ENCODE results near the gene PNMA6A.
"Not testable (repeated sequence)": the region's sequence is repeated elsewhere in the genome, so short reads cannot be mapped to it uniquely, and the experiment has no call there.

- TF ChIP-seq, protein P1, sequence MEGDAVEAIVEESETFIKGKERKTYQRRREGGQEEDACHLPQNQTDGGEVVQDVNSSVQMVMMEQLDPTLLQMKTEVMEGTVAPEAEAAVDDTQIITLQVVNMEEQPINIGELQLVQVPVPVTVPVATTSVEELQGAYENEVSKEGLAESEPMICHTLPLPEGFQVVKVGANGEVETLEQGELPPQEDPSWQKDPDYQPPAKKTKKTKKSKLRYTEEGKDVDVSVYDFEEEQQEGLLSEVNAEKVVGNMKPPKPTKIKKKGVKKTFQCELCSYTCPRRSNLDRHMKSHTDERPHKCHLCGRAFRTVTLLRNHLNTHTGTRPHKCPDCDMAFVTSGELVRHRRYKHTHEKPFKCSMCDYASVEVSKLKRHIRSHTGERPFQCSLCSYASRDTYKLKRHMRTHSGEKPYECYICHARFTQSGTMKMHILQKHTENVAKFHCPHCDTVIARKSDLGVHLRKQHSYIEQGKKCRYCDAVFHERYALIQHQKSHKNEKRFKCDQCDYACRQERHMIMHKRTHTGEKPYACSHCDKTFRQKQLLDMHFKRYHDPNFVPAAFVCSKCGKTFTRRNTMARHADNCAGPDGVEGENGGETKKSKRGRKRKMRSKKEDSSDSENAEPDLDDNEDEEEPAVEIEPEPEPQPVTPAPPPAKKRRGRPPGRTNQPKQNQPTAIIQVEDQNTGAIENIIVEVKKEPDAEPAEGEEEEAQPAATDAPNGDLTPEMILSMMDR (optimal IDR thresholded peaks at IDR 0.05 in 1 of 3, IDR thresholded peaks at IDR 0.05 in 1 of 3, conservative IDR thresholded peaks at IDR 0.05 in 1 of 3; ENCODE audit: extremely low read depth in 1 of 3, insufficient read depth in 2 of 3, low read length in 3 of 3) = not testable (repeated sequence)
- TF ChIP-seq EZH2 (IDR thresholded peaks at IDR 0.05; ENCODE audit: low read length) = not testable (repeated sequence)
These were observed 45.8 kb upstream of the PNMA6A start for GRCh38 chrX:153026501-153026900.

Data from keratinocyte (primary cell).